ENCODE measurements around the gene TTC21A. TPM values are rescaled to one million over a fixed set of nuclear protein-coding genes. Genes with fewer than 3 reads are reported as not detected.
A peak's percentile ranks its signal among the peaks of the same experiment; 100 is the strongest.

TTC21A gene
- total RNA-seq, 6 experiments from 2014 or later = 1.4 to 3.5 (median 2.5) TPM

GRCh38 chr3:39150148-39150802 lies 42.8 kb downstream of the TTC21A start:
- no peaks in the 10 kb centered on the region for H3K9me3 ChIP-seq
- no peak for TF ChIP-seq POLR2A (IDR thresholded peaks at IDR 0.05)
- no peak for TF ChIP-seq CTCF (IDR thresholded peaks at IDR 0.05)
- no peak for ATAC-seq
- 33% methylated on average over 5 of the region's 5 CpGs for WGBS (ENCODE audit: insufficient coverage, low coverage, low lambda C conversion rate, missing lambda C conversion rate)
- H3K4me3 ChIP-seq = peak overlapping the region in 2 of 3 donors; percentile 3 to 82
- DNase-seq = no peak
- peak overlapping the region; percentile 98 to 100 (median 99) for H3K27ac ChIP-seq
- intact Hi-C loops (cut with DNase I) = no loop called here
- H3K36me3 ChIP-seq = peaks cover 0 to 13% (median 8%) of the 10 kb centered on the region in 4 donors
- H3K4me1 ChIP-seq = peaks cover 0 to 68% (median 27%) of the 10 kb centered on the region in 4 donors
- H3K27me3 ChIP-seq = no peaks in the 10 kb centered on the region

GRCh38 chr3:39150803-39151631 lies 43.5 kb downstream of the TTC21A start:
- peaks cover 0 to 67% (median 24%) of the 10 kb centered on the region in 4 donors for H3K4me1 ChIP-seq
- H3K9me3 ChIP-seq = no peaks in the 10 kb centered on the region
- DNase-seq = peak; percentile 72 to 83 (median 74)
- TF ChIP-seq POLR2A (IDR thresholded peaks at IDR 0.05) = peak; percentile 45
- no peak for TF ChIP-seq CTCF (IDR thresholded peaks at IDR 0.05)
- peak in 3 of 4 donors; percentile 1 to 5 (median 1) for ATAC-seq
- 33% methylated on average over 2 of the region's 9 CpGs for WGBS (ENCODE audit: insufficient coverage, low coverage, low lambda C conversion rate, missing lambda C conversion rate)
- no peaks in the 10 kb centered on the region for H3K27me3 ChIP-seq
- intact Hi-C loops (cut with DNase I) = no loop called here
- H3K36me3 ChIP-seq = peaks cover 0 to 5% (median 2%) of the 10 kb centered on the region in 4 donors
- H3K27ac ChIP-seq = peak overlapping the region; percentile 98 to 100 (median 99)
- H3K4me3 ChIP-seq = peak overlapping the region; percentile 70 to 89 (median 82)

- peak overlapping the region; percentile 35 to 70 (median 48) for H3K4me3 ChIP-seq
Observed at GRCh38 chr3:39153977-39154279, 46.4 kb downstream of the TTC21A start.

More at GRCh38 chr3:39153977-39154279, 46.4 kb downstream of the TTC21A start:
- intact Hi-C loops (cut with DNase I) = no loop called here
- TF ChIP-seq CTCF (IDR thresholded peaks at IDR 0.05) (no peak), POLR2A (IDR thresholded peaks at IDR 0.05) (no peak)
- Histone ChIP-seq H3K27me3 (no peaks in the 10 kb centered on the region), H3K27ac (peak overlapping the region; percentile 90 to 99 (median 92)), H3K4me1 (peaks cover 0 to 42% (median 13%) of the 10 kb centered on the region in 4 donors), H3K36me3 (no peaks in the 10 kb centered on the region), H3K9me3 (no peaks in the 10 kb centered on the region)
- DNase-seq (no peak), ATAC-seq (no peak)
- WGBS (ENCODE audit: insufficient coverage, low coverage, low lambda C conversion rate, missing lambda C conversion rate) = no CpG with 5 or more reads among the region's 9 CpGs
